Psoas muscle (tissue), 8 donors: ENCODE results near the gene KCNMB2. TPM values are rescaled to one million over a fixed set of nuclear protein-coding genes. Genes with fewer than 3 reads are reported as not detected.

Source experiments
- ATAC-seq, 4 donors: fragments of 200-7000 bp; cut with Tn5 transposase; one replicate each; pipeline ENCODE4 v1.9.1; 2020; ENCODE audit warnings: moderate library complexity in 3 of 4, mild to moderate bottlenecking in 2 of 4
- DNase-seq, 2 donors: peaks; one replicate each; pipeline ENCODE4 v3.0.0-alpha.2; 2020
- H3K27ac ChIP-seq: fragments of 200-600 bp; one replicate; pipeline ENCODE4 v1.8.0; 2022
- H3K27me3 ChIP-seq, 3 donors: fragments of 200-600 bp in 1 of 3; one replicate each; pipeline versions ENCODE4 v1.6.1 to v1.8.0; 2013 to 2022; ENCODE audit warnings: low read length in 2 of 3, mild to moderate bottlenecking in 2 of 3, moderate library complexity in 1 of 3; ENCODE audit not compliant: insufficient read depth in 3 of 3
- H3K36me3 ChIP-seq, 2 donors: fragments of 200-600 bp in 1 of 2; one replicate each; pipeline versions ENCODE4 v1.6.1 to v1.8.0; 2013 to 2022; ENCODE audit warnings: low read depth in 1 of 2, mild to moderate bottlenecking in 1 of 2, moderate library complexity in 1 of 2; ENCODE audit not compliant: insufficient read depth in 1 of 2
- H3K4me1 ChIP-seq: fragments of 200-600 bp; one replicate; pipeline ENCODE4 v1.8.0; 2022
- H3K4me3 ChIP-seq: fragments of 200-600 bp; one replicate; pipeline ENCODE4 v1.8.0; 2022; ENCODE audit warnings: mild to moderate bottlenecking
- H3K9me3 ChIP-seq: fragments of 200-600 bp; one replicate; pipeline ENCODE4 v1.8.0; 2022
- CTCF ChIP-seq: fragments of 200-600 bp; IDR thresholded peaks from one replicate; pipeline ENCODE4 v1.8.0; 2022; ENCODE audit warnings: antibody characterized with exemption
- WGBS, 3 donors: extraction: QIAGEN DNeasy Blood & Tissue Kit; methylation state at CpG; one replicate each; pipeline versions ENCODE4 v1.1.6 to v1.1.7; 2013; 5-methylcytosine and 5-hydroxymethylcytosine counted together
- intact Hi-C, 2 donors: fragments of 100-400 bp; cut with DNase I; formaldehyde crosslinking; loops; one replicate each; pipeline versions ENCODE4 v1.11.0 to v1.14.2; 2022
- long read RNA-seq, 2 donors: library from polyadenylated mRNA; unstranded; transcript quantifications; one replicate each; pipeline ENCODE4 v2.0.0, GENCODE V29; 2021
- polyA plus RNA-seq, 3 donors: library from polyadenylated mRNA; stranded (reverse); fragments of 200-250 nt; gene quantifications; one replicate each; pipeline ENCODE4 v1.2.3, GENCODE V29; 2013
- total RNA-seq, 4 donors: library from RNA; stranded (reverse); fragmentation: NEBNext Ultra II Directional in 2 of 4; extraction: Animal tissue kit (Norgen Biotek cat#: 25700) in 2 of 4; gene quantifications; one replicate each; pipeline versions ENCODE4 v1.2.1 to v1.2.4, GENCODE V29; 2021 to 2023
- donor health status: healthy with polysubstance abuse.
- donor health status: DM: no; HTN: no; CAD: no; lungs with moderate emphysema.
- donor health status: Bipolar disorder and iron deficiency.
- donor health status: healthy.
- donor health status: DM: yes; HTN: yes; CAD: no.
- donor health status: DM: no; HTN: no; CAD: no.
- donor health status: DM: no; HTN: no; CAD: no.
- donor health status: DM: yes; HTN: yes; CAD: no.

The KCNMB2 gene
- total RNA-seq: not detected
- polyA plus RNA-seq: not detected
- long read RNA-seq, donor 1: 0 reads
- long read RNA-seq, donor 2: 0 reads

- intact Hi-C loops: no loop called here
- no peak for DNase-seq
Observed at GRCh38 chr3:178536211-178537079, at the start of gene KCNMB2. Gene KCNMB2, plus strand, starts transcription at chr3:178536436.

GRCh38 chr3:178486903-178487302 is 49.3 kb upstream of the KCNMB2 start:
- no peak for TF ChIP-seq CTCF
- intact Hi-C loops: no loop called here
- Histone ChIP-seq H3K27ac (no peak overlapping the region), H3K27me3 (no peaks in the 10 kb centered on the region), H3K36me3 (no peaks in the 10 kb centered on the region), H3K9me3 (no peaks in the 10 kb centered on the region), H3K4me3 (no peak overlapping the region), H3K4me1 (no peaks in the 10 kb centered on the region)
- no peak for ATAC-seq
- no peak for DNase-seq

More at GRCh38 chr3:178536211-178537079, at the start of gene KCNMB2:
- H3K36me3 ChIP-seq: no peaks in the 10 kb centered on the region
- peak in 1 of 4 donors; percentile 42 for ATAC-seq
- H3K27me3 ChIP-seq: peaks cover 0 to 37% (median 0%) of the 10 kb centered on the region in 3 donors
- H3K4me1 ChIP-seq: peaks cover 17% of the 10 kb centered on the region
- 4 to 9% (median 5%) methylated on average over 19 of the region's 19 CpGs for WGBS, 3 donors
- no peak within 1 kb of the TSS for H3K27ac ChIP-seq
- no peaks in the 10 kb centered on the region for H3K9me3 ChIP-seq
- H3K4me3 ChIP-seq: peak within 1 kb of the TSS; percentile 55
- TF ChIP-seq CTCF: no peak

DNA sequence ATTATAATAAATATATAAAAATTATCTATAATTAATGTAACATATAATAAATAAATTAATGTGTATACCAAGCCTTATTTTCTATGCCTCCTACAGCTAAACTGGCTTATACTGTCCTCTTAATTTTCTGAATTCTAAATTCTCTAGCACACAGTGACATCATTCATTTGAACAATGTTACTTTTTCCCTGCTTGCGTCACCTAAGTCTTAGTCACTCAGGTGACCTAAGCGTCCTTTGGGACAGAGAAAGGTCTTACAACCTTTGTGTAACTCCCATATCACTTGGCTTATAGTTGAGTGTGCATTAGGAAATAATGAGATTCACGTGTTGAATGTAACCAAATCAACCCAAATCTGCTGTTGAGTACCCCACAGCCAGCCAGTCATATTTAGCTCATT is 48.5 kb upstream of the KCNMB2 start:
- Histone ChIP-seq H3K4me1 (no peaks in the 10 kb centered on the region), H3K36me3 (no peaks in the 10 kb centered on the region), H3K27me3 (no peaks in the 10 kb centered on the region), H3K4me3 (no peak overlapping the region), H3K9me3 (no peaks in the 10 kb centered on the region), H3K27ac (no peak overlapping the region)
- DNase-seq (no peak), ATAC-seq (no peak)
- intact Hi-C loops: no loop called here
- WGBS, 3 donors: 95 to 97% (median 96%) methylated on average over 3 of the region's 3 CpGs
- TF ChIP-seq CTCF: no peak

DNA sequence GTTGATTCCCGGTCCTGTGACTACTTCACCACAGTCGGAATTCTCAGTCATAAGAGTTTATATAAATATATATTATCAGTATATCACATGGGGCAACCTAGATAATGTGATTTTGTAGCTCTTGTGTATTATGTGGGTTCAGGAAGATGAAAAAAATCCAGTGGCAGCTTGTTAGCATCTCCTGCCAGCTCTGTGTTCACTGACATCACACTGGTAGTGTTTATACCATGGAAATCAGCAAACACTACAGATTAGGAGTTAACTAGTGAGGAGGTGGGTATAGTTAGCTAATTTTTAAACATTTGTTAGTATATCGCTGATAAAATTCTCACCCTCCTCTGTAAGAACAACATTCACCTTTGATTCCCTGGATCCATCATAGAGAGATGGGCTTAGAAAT is 44.5 kb upstream of the KCNMB2 start:
- 90 to 97% (median 94%) methylated on average over 3 of the region's 3 CpGs for WGBS, 3 donors
- Histone ChIP-seq H3K4me3 (no peak overlapping the region), H3K27me3 (no peaks in the 10 kb centered on the region), H3K36me3 (no peaks in the 10 kb centered on the region), H3K9me3 (no peaks in the 10 kb centered on the region), H3K27ac (no peak overlapping the region), H3K4me1 (no peaks in the 10 kb centered on the region)
- no peak for TF ChIP-seq CTCF
- no peak for ATAC-seq
- DNase-seq: no peak
- intact Hi-C loops: no loop called here
